H1 (cell line): Measurements from ENCODE around the gene ASPDH. TPM values are rescaled to one million over a fixed set of nuclear protein-coding genes. Genes with fewer than 3 reads are reported as not detected.

ENCODE experiments used
- EGR1 ChIP-seq: IDR thresholded peaks from 2 replicates; pipeline ENCODE4 v1.6.1; 2011; ENCODE audit warnings: low read depth, low read length, borderline replicate concordance
- HDAC2 ChIP-seq, 2 experiments: fragments of 300-600 bp in 1 of 2; sonication (generic) in 1 of 2; IDR thresholded peaks; 2 replicates each; pipeline ENCODE4 v1.6.1; 2011 to 2012; ENCODE audit warnings: low read depth in 2 of 2, low read length in 2 of 2, mild to moderate bottlenecking in 2 of 2, moderate library complexity in 2 of 2, borderline replicate concordance in 1 of 2, inconsistent platforms in 1 of 2
- KDM1A ChIP-seq: fragments of 200-600, 300-600 bp; sonication (generic); IDR thresholded peaks from 2 replicates; pipeline ENCODE4 v1.7.1; 2016; ENCODE audit warnings: mild to moderate bottlenecking, low read length, borderline replicate concordance
- NANOG ChIP-seq: IDR thresholded peaks from 2 replicates; pipeline ENCODE4 v1.6.1; 2011; ENCODE audit warnings: low read length, low read depth, mild to moderate bottlenecking, inconsistent platforms; ENCODE audit not compliant: insufficient read depth, poor library complexity, severe bottlenecking
- TEAD4 ChIP-seq: IDR thresholded peaks from 2 replicates; pipeline ENCODE4 v1.6.1; 2012; ENCODE audit warnings: low read depth, low read length, inconsistent platforms, mixed read lengths
- polyA plus RNA-seq, 7 experiments: library from polyadenylated mRNA; depleted of rRNA in 3 of 7; stranded (reverse) in 5 of 7; unstranded in 2 of 7; fragments of >200 nt in 5 of 7; fragments of 200-250 nt in 2 of 7; gene quantifications; 1 replicate in 5 of 7; 2 replicates in 1 of 7; 4 replicates in 1 of 7; pipeline versions ENCODE4 v1.2.1 to v1.2.3, GENCODE V29; 2011 to 2013; ENCODE audit warnings: missing spikeins in 2 of 7, mixed read lengths in 2 of 7
- total RNA-seq: library from RNA; stranded (reverse); fragmentation: NEBNext Ultra II Directional; extraction: Animal tissue kit (Norgen Biotek cat#: 25700); gene quantifications from 2 replicates; pipeline ENCODE4 v1.2.1, GENCODE V29; 2021

The ASPDH gene
- total and polyA plus RNA-seq, 2 of the 8 experiments (the other 6 are each of a cell fraction or from before 2014, with no cell fraction given), result not detected

GRCh38 chr19:50520822-50521465 lies 7.2 kb upstream of the ASPDH start (continued):
- no peak for TF ChIP-seq NANOG
- no peak for TF ChIP-seq EGR1
- no peak for TF ChIP-seq HDAC2 (IDR thresholded peaks at IDR 0.05; ENCODE audit: borderline replicate concordance in 1 of 2, low read depth in 2 of 2, low read length in 2 of 2)
- no peak for TF ChIP-seq TEAD4
- no peak for TF ChIP-seq KDM1A
